Measurements from ENCODE around the gene DUSP14.
"Not testable (repeated sequence)": the region's sequence is repeated elsewhere in the genome, so short reads cannot be mapped to it uniquely, and the experiment has no call there.

DUSP14 gene

GRCh38 chr17:37483311-37484039 is 6.2 kb upstream of the DUSP14 start:
- no peak for DNase-seq (ENCODE audit: low read depth in 1 of 2, low spot score in 1 of 2)

DNA sequence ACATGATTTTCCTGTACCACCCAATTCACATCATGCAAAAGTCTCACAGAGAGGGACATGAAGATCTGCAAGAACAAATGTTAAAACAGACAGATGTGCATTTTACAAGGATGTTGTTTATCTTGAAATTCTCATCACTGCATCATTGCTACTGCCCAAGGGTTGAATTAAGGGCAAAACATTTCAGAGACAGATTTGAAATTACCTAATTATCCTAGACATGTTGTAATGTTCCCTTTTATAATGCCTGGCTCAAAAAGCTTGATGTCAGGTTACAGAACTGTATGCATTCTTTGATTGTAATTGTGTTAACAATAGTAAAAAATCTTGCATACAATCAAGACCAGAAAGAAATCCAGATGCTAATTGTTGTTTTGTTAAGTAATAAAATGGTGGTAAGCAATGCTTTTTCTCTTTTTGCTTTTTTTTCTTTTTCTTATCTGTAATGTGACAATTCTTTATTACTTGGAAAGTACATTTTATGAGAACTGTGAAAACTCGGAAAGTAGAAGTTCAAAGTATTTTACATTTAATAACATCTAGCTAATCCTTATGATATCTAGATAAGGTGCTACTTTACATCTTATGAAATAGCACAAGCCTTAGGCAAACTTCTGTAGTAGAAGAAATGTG is 3.6 kb upstream of the DUSP14 start:
- DNase-seq (ENCODE audit: low read depth in 1 of 2, low spot score in 1 of 2): no peak

DNA sequence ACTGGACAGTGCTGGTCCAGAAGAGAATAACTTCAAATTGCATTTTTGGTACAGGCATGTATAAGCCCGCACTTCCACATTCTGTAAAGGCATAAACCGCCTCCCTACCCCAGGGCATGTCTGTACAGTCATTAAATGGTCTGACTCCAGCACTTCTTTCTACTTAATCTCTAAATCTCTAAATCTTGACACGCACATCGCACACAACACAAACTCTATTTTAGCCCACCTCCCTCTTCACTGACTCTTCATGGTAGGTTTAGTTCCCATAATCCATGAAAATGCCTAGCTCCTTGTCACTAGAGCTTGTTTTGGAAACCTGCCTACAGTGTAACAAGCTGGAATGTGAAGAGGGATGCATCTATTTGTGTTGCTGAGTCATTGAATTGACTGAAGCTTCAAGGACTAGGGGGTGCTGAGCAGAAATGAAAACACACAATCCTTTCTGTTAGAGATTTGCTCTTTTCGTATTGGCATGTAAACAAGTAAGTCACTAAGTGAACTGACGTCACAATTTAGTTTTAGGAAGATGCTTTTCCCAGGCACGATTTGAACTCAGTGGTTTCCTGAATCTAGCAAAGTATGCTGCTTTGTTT is 1.6 kb upstream of the DUSP14 start:
- DNase-seq (ENCODE audit: low read depth in 1 of 2, low spot score in 1 of 2): no peak

- DNase-seq (ENCODE audit: low read depth in 1 of 2, low spot score in 1 of 2): peak; percentile 21 to 35
Measured at GRCh38 chr17:37488607-37489196, 989 bp upstream of the DUSP14 start.

DNA sequence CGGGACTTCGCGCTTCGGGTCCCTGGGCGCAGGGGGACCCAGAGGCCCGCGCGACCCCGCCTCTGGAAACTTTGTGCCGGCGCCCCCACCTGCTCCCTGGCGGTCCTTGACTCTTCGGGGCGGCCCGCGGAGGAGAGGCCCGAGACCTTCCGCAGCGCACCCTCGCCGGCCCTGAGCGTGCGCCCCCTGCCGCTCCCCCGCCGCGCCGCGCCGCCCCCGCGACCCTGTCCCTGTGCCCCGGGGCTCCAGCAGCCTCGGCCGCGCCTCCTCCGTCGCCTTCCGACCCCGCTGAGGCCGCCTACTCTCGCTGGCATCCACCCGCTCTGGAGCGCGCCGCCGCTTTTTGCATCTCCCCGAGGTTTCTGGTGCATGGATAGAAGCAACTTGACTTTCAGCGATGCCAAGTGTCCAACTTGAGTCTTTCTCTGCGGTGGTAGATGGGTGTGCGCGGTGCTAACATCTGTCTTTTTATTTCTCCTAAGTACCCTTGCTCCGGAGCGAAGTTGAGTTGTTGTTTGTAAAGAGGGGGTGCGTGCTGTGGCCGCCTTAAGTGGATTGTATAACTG is 414 bp downstream of the DUSP14 start:
- DNase-seq (ENCODE audit: low read depth in 1 of 2, low spot score in 1 of 2): peak; percentile 49 to 63

DNA sequence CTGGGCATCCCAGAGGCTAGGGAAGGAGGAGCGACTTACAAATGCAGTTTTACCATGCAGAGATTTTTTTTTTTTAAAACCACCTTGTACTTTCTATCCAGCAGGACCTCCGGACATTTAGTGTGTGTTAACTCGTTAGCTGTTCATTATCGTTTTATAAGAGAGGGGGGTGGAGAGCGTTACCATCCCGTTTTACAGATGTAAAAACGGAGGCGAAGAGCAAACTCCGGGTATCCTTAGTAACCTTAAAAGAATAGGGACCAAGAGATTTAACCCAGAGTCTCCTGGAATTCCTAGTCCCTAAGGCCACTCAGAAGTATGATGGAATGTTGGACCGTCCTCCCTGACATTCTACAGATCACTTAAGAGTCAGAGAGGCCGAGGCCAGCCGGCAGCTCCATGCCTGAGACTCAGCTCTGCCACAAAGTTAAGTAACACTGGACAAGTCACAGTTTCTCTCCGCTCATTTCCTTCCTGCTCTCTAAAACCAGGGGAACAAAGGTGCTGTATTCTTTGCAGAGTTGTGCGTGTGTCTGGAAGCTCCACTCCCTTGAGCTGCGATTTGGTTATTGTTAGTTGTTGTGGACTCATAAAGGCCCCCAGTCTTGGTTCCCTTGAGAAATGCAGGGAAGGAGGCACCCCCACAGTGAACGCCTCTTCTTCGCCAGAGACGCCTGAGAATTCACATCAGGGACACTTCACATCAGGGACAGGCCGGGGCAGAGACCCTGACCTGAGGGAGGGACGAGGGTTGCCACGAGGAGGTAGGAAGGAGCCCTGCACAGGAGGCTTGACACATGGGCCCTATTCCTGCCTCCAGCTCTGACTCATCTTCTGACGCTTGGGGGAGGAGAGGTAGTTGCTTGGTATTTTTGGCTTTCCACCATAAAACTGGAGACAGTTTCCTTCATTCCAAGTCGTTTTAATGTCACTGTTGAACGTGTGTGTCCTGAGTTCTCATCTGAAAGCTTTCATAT is 1.2 kb downstream of the DUSP14 start:
- no peak for DNase-seq (ENCODE audit: low read depth in 1 of 2, low spot score in 1 of 2)

DNA sequence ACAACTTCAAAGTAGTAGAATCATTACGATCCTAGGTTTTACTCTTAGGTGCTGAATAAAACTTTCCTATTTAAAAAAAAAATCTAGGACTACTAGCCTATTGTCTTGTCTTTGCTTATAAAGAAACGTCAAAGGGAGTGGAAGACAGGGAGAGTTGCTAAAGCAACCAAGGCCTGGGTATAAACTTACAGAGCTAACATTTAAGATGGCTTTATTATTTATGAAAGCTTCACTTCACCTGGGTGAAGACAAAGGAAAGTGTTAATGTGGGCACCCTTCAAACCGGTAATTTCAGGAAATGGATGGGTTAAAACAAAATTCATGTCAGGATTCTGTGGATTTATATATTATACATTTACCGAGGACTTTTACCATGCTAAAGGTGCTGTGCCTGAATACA is 2.5 kb downstream of the DUSP14 start:
- DNase-seq (ENCODE audit: low read depth in 1 of 2, low spot score in 1 of 2): no peak

DNA sequence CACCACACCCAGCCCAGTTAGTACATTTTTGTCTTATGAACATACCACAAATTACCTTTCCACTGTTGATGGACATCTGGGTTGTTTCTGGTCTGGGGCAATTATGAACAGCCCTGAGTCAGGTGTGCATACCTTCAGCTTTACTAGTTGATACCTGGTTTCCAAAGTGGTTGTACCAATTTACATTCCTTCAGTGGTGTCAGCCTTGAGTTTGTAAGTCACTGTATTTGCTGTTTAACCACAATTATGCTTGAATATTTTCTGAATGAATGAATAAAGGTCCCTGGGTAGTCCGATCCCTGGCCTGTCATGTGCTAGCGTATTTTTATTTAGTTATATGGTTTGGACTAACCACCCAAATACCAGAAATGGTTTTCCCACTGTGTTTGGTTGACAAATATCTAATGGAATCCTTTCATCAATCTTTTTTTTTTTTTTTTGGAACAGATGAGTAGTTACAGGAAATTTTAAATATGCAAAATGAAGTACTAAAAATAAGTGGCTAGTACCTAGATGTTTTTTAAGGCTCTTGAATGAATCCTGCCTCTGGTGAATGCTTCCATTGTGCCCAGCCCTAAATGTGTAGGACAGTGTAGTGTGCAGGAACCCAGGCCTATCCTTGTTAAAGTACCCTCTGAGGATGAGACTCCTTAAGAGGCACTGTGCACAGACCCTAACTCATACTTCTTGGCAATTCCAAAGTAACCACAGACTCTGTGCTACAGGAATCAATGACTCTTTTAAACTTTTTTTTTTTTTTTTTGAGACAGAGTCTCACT is 3.7 kb downstream of the DUSP14 start:
- DNase-seq (ENCODE audit: low read depth in 1 of 2, low spot score in 1 of 2): no peak

DNA sequence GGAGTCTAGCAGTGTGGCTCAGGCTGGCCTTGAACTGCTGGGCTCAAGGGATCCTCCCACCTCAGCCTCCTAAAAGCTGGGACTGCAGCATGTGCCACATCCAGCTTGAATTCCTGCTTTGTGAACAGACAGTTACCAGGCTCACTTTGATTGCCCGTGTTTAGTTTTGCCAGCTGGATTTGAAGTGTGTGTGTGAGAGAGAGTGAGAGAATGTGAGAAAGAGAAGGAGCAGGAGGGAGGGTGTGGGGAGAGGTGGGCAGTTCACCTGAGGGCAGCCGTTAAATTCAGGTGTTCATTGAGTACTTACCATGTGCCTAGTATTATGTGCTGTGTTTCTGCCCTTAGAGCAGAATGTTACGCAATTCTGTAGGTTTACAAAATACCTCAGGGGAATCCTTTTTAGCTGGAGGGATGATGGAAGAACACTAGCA is 4.7 kb downstream of the DUSP14 start:
- DNase-seq (ENCODE audit: low read depth in 1 of 2, low spot score in 1 of 2): no peak

DNA sequence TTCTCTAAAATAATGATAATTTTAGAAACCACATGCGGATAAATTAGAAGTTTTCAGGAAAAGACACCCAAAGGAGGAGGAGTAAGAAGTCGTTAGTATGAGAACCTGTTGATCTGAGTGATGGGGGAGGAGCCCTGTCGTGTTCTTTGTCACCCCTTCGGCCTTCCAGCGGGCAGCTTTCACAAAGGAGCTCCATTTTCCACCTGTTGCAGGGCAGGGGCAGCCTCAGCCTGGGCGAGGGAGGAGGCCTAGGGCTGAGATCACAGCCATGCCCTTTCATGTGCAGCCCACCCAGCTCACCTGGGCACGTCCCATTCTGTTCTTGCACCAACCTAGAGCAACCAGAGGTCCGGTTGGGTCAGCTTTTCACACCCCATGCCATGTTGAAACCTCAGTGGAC is 5.3 kb downstream of the DUSP14 start:
- no peak for DNase-seq (ENCODE audit: low read depth in 1 of 2, low spot score in 1 of 2)

- no peak for DNase-seq (ENCODE audit: low read depth in 1 of 2, low spot score in 1 of 2)
Measured at GRCh38 chr17:37500378-37500777, 10.7 kb downstream of the DUSP14 start.

- DNase-seq (ENCODE audit: low read depth in 1 of 2, low spot score in 1 of 2): no peak
Measured at GRCh38 chr17:37502009-37502936, 12.6 kb downstream of the DUSP14 start.

DNA sequence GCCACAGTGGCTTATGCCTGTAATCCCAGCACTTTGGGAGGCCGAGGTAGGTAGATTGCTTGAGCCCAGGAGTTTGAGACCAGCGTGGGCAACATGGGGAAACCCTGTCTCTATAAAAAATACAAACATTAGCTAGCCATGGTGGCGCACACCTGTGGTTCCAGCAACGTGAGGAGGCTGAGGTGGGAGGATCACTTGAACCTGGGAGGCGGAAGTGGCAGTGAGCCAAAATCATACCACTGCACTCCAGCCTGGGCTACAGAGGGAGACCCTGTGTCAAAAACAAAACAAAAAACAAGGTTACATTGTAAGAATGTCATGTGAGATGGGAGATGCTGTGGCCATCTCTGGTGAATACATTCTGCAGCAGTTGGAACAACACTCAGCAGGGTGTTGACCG is 13.5 kb downstream of the DUSP14 start:
- DNase-seq (ENCODE audit: low read depth in 1 of 2, low spot score in 1 of 2): no peak

- no peak for DNase-seq (ENCODE audit: low read depth in 1 of 2, low spot score in 1 of 2)
Measured at GRCh38 chr17:37505333-37505732, 15.6 kb downstream of the DUSP14 start.

- DNase-seq (ENCODE audit: low read depth in 1 of 2, low spot score in 1 of 2): no peak
Measured at GRCh38 chr17:37506678-37507077, 17.0 kb downstream of the DUSP14 start.

DNA sequence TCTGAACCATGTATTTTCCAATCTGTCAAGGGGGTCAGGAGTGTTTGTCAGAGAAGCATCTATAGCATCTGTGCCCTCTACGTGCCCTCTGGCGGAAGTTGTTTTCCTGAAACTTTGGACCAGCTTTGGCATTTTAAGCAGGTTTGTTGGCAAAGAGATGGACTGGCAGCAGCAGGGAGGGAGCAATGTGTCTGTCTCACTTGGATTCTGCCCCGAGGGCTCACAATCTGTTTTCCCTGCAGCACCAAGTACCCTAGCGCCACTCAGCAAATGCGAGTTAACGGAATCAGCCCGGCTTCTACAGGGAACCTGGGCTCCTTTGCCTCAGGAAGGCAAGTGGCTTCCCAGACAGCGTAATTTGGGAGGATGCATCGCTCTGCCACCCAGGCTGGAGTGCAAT is 17.4 kb downstream of the DUSP14 start:
- no peak for DNase-seq (ENCODE audit: low read depth in 1 of 2, low spot score in 1 of 2)

- DNase-seq (ENCODE audit: low read depth in 1 of 2, low spot score in 1 of 2): no peak
Measured at GRCh38 chr17:37510056-37510455, 20.4 kb downstream of the DUSP14 start.

GRCh38 chr17:37511642-37512041 is 22.0 kb downstream of the DUSP14 start:
- not testable (repeated sequence) for DNase-seq (ENCODE audit: low read depth in 1 of 2, low spot score in 1 of 2)

Measured in stimulated activated CD4-positive, alpha-beta T cell treated with anti-CD3 and anti-CD28 coated beads, Interleukin-15, amount 100 ng/mL, for 1 hour (primary cell).